Progenitor cell of endocrine pancreas (in vitro differentiated cells): ENCODE results near the gene KLHL26. TPM values are rescaled to one million over a fixed set of nuclear protein-coding genes. Genes with fewer than 3 reads are reported as not detected.

Source experiments
- DNase-seq: peaks from one replicate; pipeline ENCODE4 v3.0.0; 2021; ENCODE audit warnings: low spot score; ENCODE audit not compliant: unreplicated experiment
- H3K27ac Mint-ChIP-seq: 2 replicates; pipeline ENCODE4 v1.8.0; 2021; ENCODE audit warnings: mild to moderate bottlenecking, moderate library complexity, mixed read lengths
- H3K27me3 Mint-ChIP-seq: 2 replicates; pipeline ENCODE4 v1.8.0; 2021; ENCODE audit warnings: mixed read lengths
- H3K36me3 Mint-ChIP-seq: 2 replicates; pipeline ENCODE4 v1.8.0; 2022; ENCODE audit warnings: mixed read lengths; ENCODE audit not compliant: insufficient read depth
- H3K4me1 Mint-ChIP-seq: 2 replicates; pipeline ENCODE4 v1.8.0; 2021; ENCODE audit warnings: low read depth, mixed read lengths
- H3K4me3 Mint-ChIP-seq: 2 replicates; pipeline ENCODE4 v1.8.0; 2021; ENCODE audit warnings: low read depth, mild to moderate bottlenecking, moderate library complexity, mixed read lengths
- H3K9me3 Mint-ChIP-seq: 2 replicates; pipeline ENCODE4 v1.8.0; 2021; ENCODE audit warnings: low read depth, mixed read lengths
- CTCF ChIP-seq: fragments of 200-600 bp; sonication (generic); IDR thresholded peaks from one replicate; pipeline ENCODE4 v1.5.0; 2021; ENCODE audit warnings: antibody characterized with exemption, mild to moderate bottlenecking; ENCODE audit not compliant: unreplicated experiment
- total RNA-seq: library from RNA; stranded (reverse); gene quantifications from 2 replicates; pipeline ENCODE4 v1.2.1, GENCODE V29; 2021

Gene KLHL26
- total RNA-seq, 1 donor from 2014 or later, result 12.3 TPM

DNA sequence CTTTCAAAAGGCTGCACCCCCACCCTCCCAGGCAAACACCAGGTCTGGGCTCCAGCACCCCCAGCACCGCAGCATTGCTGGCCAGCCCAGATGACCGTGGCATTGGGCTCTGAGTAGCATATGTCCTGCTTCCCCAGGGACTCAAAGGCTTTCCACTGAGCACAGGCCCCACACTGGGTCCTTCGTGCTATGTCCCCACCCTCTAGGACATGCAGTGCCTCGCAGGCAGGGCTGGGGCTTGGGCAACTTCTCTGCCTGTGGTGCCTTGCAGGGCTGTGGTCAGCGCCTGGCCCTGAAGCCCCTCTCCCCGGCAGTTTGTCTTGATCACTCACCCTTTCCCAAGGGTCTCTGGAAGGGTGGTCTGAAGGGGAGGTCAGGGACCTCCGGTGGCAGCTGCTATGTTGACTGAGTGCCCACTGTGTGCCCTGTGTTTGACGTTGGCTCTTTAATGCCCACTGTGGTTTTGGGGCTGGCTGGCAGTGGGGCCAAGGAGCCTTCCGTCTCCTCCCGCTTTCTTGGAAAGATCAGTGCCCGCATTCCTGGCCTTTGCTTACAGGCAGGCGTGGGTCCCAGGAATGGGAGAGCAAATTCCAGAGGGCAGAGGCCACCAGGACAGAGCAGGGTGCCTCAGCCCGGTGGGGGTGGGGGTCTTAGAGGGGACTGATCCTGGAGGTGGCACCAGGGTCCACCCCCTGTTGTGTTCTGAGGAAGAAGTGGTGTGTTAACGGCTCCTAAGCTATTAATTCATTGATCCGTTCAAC is 26.3 kb downstream of the KLHL26 start:
- TF ChIP-seq CTCF, result no peak
- Mint-ChIP-seq H3K4me1 (peaks cover 2% of the 10 kb centered on the region), H3K9me3 (no peaks in the 10 kb centered on the region), H3K36me3 (peaks cover 1% of the 10 kb centered on the region), H3K27me3 (no peaks in the 10 kb centered on the region), H3K4me3 (no peak overlapping the region), H3K27ac (no peak overlapping the region)
- no peak for DNase-seq

DNA sequence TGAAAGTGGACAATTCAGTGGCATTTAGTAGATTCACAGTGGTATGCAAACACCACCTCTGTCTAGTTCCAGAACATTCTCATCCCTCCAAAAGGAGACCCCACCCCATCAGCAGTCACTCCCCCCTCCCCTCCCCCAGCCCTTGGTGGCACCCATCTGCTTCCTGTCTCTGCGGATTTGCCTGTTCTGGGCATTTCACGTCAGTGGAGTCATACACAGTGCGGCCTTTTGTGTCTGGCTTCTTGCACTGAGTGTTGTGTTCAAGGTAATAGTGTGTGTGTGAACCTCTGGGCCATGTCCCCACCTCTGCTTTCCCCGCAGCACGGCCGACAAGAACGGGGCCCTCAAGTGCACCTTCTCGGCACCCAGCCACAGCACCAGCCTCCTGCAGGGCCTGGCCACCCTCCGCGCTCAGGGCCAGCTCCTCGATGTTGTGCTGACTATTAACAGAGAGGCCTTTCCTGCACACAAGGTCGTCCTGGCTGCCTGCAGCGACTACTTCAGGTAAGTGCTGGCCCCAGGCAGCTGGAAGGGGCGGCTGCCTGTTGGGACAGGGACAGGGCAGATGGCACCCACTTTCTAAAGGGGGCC is 27.2 kb downstream of the KLHL26 start:
- Mint-ChIP-seq H3K27ac (no peak overlapping the region), H3K27me3 (no peaks in the 10 kb centered on the region), H3K4me3 (no peak overlapping the region), H3K4me1 (peaks cover 2% of the 10 kb centered on the region), H3K9me3 (no peaks in the 10 kb centered on the region), H3K36me3 (peaks cover 1% of the 10 kb centered on the region)
- no peak for TF ChIP-seq CTCF
- no peak for DNase-seq

GRCh38 chr19:18665771-18666202 is 29.0 kb downstream of the KLHL26 start:
- no peaks in the 10 kb centered on the region for H3K9me3 Mint-ChIP-seq
- no peaks in the 10 kb centered on the region for H3K27me3 Mint-ChIP-seq
- TF ChIP-seq CTCF, result no peak
- peaks cover 2% of the 10 kb centered on the region for H3K4me1 Mint-ChIP-seq
- no peak overlapping the region for H3K4me3 Mint-ChIP-seq
- peaks cover 4% of the 10 kb centered on the region for H3K36me3 Mint-ChIP-seq
- no peak for DNase-seq
- no peak overlapping the region for H3K27ac Mint-ChIP-seq

DNA sequence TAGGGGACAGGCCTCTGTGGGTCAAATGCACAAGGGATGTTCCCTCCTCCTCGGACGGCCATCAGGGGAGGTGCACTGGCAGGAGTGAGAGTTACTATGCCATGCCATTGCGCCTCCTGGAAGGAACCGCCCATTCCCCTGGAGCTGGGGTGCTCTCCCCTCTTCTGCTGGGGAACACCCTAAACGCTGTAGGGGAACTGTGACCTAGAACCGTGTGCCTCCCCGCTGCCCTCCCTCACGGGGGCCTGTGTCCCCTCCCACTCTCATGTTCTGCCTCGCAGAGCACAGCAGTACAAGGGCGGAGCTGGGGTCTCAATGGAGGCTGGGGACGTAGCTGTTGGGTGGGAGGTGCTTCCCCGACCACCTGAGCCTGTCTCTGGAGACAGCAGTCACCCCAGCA is 29.5 kb downstream of the KLHL26 start:
- Mint-ChIP-seq H3K27me3 (no peaks in the 10 kb centered on the region), H3K4me3 (no peak overlapping the region), H3K9me3 (no peaks in the 10 kb centered on the region), H3K36me3 (peaks cover 4% of the 10 kb centered on the region), H3K27ac (no peak overlapping the region), H3K4me1 (peaks cover 2% of the 10 kb centered on the region)
- DNase-seq, result no peak
- TF ChIP-seq CTCF, result no peak

DNA sequence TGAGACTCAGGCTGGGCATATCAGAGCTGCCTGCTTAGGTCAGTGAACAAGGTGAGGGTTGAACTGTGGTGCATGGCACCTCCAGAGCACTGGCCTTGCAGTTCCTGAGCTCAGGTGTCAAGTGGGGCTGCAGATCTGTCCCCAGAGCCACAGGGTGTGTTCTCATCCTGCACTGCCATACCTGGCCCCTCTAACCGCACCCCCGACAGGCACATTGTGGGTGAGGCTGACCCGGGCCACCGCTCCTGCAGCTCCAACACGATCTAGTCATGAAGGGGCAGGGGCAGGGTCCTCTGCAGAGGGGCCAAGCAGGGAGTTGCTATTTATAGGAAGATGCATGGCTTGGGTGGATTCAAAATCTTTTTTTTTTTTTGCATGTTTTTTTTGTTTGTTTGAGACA is 30.0 kb downstream of the KLHL26 start:
- Mint-ChIP-seq H3K4me1 (peaks cover 2% of the 10 kb centered on the region), H3K27ac (no peak overlapping the region), H3K9me3 (no peaks in the 10 kb centered on the region), H3K36me3 (peaks cover 4% of the 10 kb centered on the region), H3K27me3 (no peaks in the 10 kb centered on the region), H3K4me3 (no peak overlapping the region)
- TF ChIP-seq CTCF, result no peak
- no peak for DNase-seq
